ENCODE data around the gene MEGF9.

Gene MEGF9

DNA sequence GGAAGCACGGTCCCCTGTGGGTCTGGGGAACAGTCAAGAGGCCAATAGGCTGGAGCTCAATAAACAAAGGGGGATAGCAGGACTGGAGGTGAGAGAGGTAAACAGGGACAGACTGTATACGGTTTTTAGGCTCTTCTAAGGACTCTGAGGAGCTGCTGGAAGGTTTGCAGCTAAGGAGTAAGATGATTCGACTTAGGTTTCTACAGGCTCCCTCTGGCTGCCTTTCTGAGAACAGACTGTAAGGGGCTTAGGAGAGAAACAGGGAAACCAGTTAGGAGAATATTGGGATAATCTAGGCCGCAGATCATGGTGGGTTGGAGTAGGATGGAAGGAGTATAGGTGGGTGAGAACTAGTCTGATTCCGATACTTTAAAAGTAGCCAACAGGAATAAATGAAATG is 144.7 kb downstream of the MEGF9 start:
- no peaks in the 10 kb centered on the region for H3K4me1 ChIP-seq (ENCODE audit: low read length)
- H3K4me2 ChIP-seq (ENCODE audit: low read length) = no peak overlapping the region
- H3K4me3 ChIP-seq (ENCODE audit: low read length) = no peak overlapping the region
- H3K79me2 ChIP-seq (ENCODE audit: low read length) = peaks cover 42% of the 10 kb centered on the region
- no peak overlapping the region for H2AFZ ChIP-seq (ENCODE audit: low read depth, low read length)
- no peak for TF ChIP-seq EZH2phosphoT487 (IDR thresholded peaks at IDR 0.05; ENCODE audit: low read depth)
- TF ChIP-seq, protein P1, sequence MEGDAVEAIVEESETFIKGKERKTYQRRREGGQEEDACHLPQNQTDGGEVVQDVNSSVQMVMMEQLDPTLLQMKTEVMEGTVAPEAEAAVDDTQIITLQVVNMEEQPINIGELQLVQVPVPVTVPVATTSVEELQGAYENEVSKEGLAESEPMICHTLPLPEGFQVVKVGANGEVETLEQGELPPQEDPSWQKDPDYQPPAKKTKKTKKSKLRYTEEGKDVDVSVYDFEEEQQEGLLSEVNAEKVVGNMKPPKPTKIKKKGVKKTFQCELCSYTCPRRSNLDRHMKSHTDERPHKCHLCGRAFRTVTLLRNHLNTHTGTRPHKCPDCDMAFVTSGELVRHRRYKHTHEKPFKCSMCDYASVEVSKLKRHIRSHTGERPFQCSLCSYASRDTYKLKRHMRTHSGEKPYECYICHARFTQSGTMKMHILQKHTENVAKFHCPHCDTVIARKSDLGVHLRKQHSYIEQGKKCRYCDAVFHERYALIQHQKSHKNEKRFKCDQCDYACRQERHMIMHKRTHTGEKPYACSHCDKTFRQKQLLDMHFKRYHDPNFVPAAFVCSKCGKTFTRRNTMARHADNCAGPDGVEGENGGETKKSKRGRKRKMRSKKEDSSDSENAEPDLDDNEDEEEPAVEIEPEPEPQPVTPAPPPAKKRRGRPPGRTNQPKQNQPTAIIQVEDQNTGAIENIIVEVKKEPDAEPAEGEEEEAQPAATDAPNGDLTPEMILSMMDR (IDR thresholded peaks at IDR 0.05; ENCODE audit: low read depth, low read length) = no peak
- no peak overlapping the region for H3K9ac ChIP-seq (ENCODE audit: low read length)
- H3K36me3 ChIP-seq (replicated peaks; ENCODE audit: low read depth, low read length) = peaks cover 59% of the 10 kb centered on the region
- no peak overlapping the region for H3K27ac ChIP-seq (ENCODE audit: low read length)
- H4K20me1 ChIP-seq (ENCODE audit: insufficient read depth, low read length) = peaks cover 6% of the 10 kb centered on the region; the same call in 1 of the 2 replicates
- no peaks in the 10 kb centered on the region for H3K27me3 ChIP-seq (ENCODE audit: low read depth, low read length)
- no peaks in the 10 kb centered on the region for H3K9me3 ChIP-seq (ENCODE audit: insufficient read depth, low read length)

DNA sequence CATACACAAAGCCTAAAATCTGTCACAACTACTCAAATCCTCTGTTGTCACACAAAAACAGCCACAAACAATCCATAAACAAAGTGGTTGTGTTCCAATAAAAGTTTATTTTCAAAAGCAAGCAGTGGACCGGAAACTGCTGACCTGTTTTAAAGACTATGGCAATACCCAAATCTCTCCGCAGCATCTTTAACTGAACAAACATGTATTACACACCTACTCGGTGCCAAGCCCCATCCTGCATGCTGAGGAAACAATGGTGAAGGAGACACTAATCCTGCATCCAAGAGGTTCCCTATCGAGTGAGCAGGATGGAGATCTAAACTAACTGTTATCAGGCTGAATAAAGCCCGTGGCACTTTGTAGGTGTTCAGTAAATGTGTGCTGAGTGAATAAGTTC is 145.5 kb downstream of the MEGF9 start:
- no peak overlapping the region for H3K4me2 ChIP-seq (ENCODE audit: low read length)
- peaks cover 38% of the 10 kb centered on the region for H3K79me2 ChIP-seq (ENCODE audit: low read length)
- peaks cover 63% of the 10 kb centered on the region for H3K36me3 ChIP-seq (replicated peaks; ENCODE audit: low read depth, low read length)
- H3K4me1 ChIP-seq (ENCODE audit: low read length) = no peaks in the 10 kb centered on the region
- H4K20me1 ChIP-seq (ENCODE audit: insufficient read depth, low read length) = peaks cover 6% of the 10 kb centered on the region; the same call in 1 of the 2 replicates
- no peak for TF ChIP-seq EZH2phosphoT487 (IDR thresholded peaks at IDR 0.05; ENCODE audit: low read depth)
- TF ChIP-seq, protein P1 (IDR thresholded peaks at IDR 0.05; ENCODE audit: low read depth, low read length) = no peak
- H3K27me3 ChIP-seq (ENCODE audit: low read depth, low read length) = no peaks in the 10 kb centered on the region
- H3K4me3 ChIP-seq (ENCODE audit: low read length) = no peak overlapping the region
- H3K9me3 ChIP-seq (ENCODE audit: insufficient read depth, low read length) = no peaks in the 10 kb centered on the region
- H3K27ac ChIP-seq (ENCODE audit: low read length) = no peak overlapping the region
- H3K9ac ChIP-seq (ENCODE audit: low read length) = no peak overlapping the region
- H2AFZ ChIP-seq (ENCODE audit: low read depth, low read length) = no peak overlapping the region

GRCh38 chr9:120567874-120568273 is 146.4 kb downstream of the MEGF9 start:
- H3K79me2 ChIP-seq (ENCODE audit: low read length) = peaks cover 38% of the 10 kb centered on the region

DNA sequence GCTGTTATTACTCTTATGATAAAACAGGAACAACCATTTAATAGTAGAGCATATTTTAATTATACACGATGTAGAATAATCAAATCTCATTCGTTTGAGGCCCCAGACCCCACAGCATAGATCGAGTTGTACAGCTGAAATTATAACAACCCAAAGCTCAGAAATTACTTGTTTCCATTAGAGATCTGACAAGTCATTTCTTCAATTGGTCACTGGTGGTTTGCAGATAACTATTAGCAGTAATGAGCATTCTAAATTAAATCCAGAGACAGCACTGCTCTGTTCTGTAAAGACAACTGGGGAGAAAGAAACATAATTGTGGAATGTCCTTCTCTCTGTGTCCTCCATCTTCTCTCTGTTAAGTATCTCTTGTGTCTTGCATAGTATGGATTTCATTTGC is 147.2 kb downstream of the MEGF9 start:
- no peaks in the 10 kb centered on the region for H3K4me1 ChIP-seq (ENCODE audit: low read length)
- peaks cover 3% of the 10 kb centered on the region; the same call in 1 of the 2 replicates for H4K20me1 ChIP-seq (ENCODE audit: insufficient read depth, low read length)
- H2AFZ ChIP-seq (ENCODE audit: low read depth, low read length) = no peak overlapping the region
- H3K4me2 ChIP-seq (ENCODE audit: low read length) = no peak overlapping the region
- no peak overlapping the region for H3K27ac ChIP-seq (ENCODE audit: low read length)
- peaks cover 38% of the 10 kb centered on the region for H3K79me2 ChIP-seq (ENCODE audit: low read length)
- no peak overlapping the region for H3K4me3 ChIP-seq (ENCODE audit: low read length)
- H3K9me3 ChIP-seq (ENCODE audit: insufficient read depth, low read length) = no peaks in the 10 kb centered on the region
- H3K9ac ChIP-seq (ENCODE audit: low read length) = no peak overlapping the region
- TF ChIP-seq, protein P1 (IDR thresholded peaks at IDR 0.05; ENCODE audit: low read depth, low read length) = no peak
- no peak for TF ChIP-seq EZH2phosphoT487 (IDR thresholded peaks at IDR 0.05; ENCODE audit: low read depth)
- peaks cover 69% of the 10 kb centered on the region for H3K36me3 ChIP-seq (replicated peaks; ENCODE audit: low read depth, low read length)
- no peaks in the 10 kb centered on the region for H3K27me3 ChIP-seq (ENCODE audit: low read depth, low read length)

More at GRCh38 chr9:120567874-120568273, 146.4 kb downstream of the MEGF9 start:
- Histone ChIP-seq H3K27ac (ENCODE audit: low read length) (no peak overlapping the region), H4K20me1 (ENCODE audit: insufficient read depth, low read length) (peaks cover 7% of the 10 kb centered on the region; the same call in 1 of the 2 replicates), H3K4me2 (ENCODE audit: low read length) (no peak overlapping the region), H3K9ac (ENCODE audit: low read length) (no peak overlapping the region), H3K9me3 (ENCODE audit: insufficient read depth, low read length) (no peaks in the 10 kb centered on the region), H2AFZ (ENCODE audit: low read depth, low read length) (no peak overlapping the region), H3K4me1 (ENCODE audit: low read length) (no peaks in the 10 kb centered on the region), H3K36me3 (replicated peaks; ENCODE audit: low read depth, low read length) (peaks cover 68% of the 10 kb centered on the region), H3K27me3 (ENCODE audit: low read depth, low read length) (no peaks in the 10 kb centered on the region), H3K4me3 (ENCODE audit: low read length) (no peak overlapping the region)
- TF ChIP-seq EZH2phosphoT487 (IDR thresholded peaks at IDR 0.05; ENCODE audit: low read depth) = no peak
- TF ChIP-seq, protein P1 (IDR thresholded peaks at IDR 0.05; ENCODE audit: low read depth, low read length) = no peak
